Left ventricle myocardium inferior (tissue), 1 donor: Measurements from ENCODE around the gene S100A2. TPM values are rescaled to one million over a fixed set of nuclear protein-coding genes. Genes with fewer than 3 reads are reported as not detected.
A peak's percentile ranks its signal among the peaks of the same experiment; 100 is the strongest.

Experiments
- DNase-seq: peaks from one replicate; pipeline ENCODE4 v3.0.0-alpha.2; 2020
- H3K27ac ChIP-seq: fragments of 200-600 bp; replicated peaks from 2 replicates; pipeline ENCODE4 v1.8.0; 2021
- H3K27me3 ChIP-seq: fragments of 200-600 bp; 2 replicates; pipeline ENCODE4 v1.8.0; 2021; ENCODE audit warnings: low read depth
- H3K36me3 ChIP-seq: fragments of 200-600 bp; 2 replicates; pipeline ENCODE4 v1.8.0; 2021
- H3K4me1 ChIP-seq: fragments of 200-600 bp; 2 replicates; pipeline ENCODE4 v1.8.0; 2021
- H3K4me3 ChIP-seq: fragments of 200-600 bp; 2 replicates; pipeline ENCODE4 v1.8.0; 2021; ENCODE audit warnings: mild to moderate bottlenecking, moderate library complexity
- H3K9me3 ChIP-seq: fragments of 200-600 bp; replicated peaks from 2 replicates; pipeline ENCODE4 v1.8.0; 2021
- CTCF ChIP-seq: fragments of 200-600 bp; IDR thresholded peaks from 2 replicates; pipeline ENCODE4 v1.8.0; 2021; ENCODE audit warnings: antibody characterized with exemption, mild to moderate bottlenecking, borderline replicate concordance
- intact Hi-C: fragments of 100-400 bp; cut with micrococcal nuclease; formaldehyde crosslinking; loops from one replicate; pipeline ENCODE4 v1.11.0; 2022
- total RNA-seq: library from RNA; stranded (reverse); fragmentation: NEBNext Ultra II Directional; extraction: Animal tissue kit (Norgen Biotek cat#: 25700); gene quantifications from one replicate; pipeline ENCODE4 v1.2.1, GENCODE V29; 2021
- donor health status: DM: no; HTN: yes; CAD: no; lungs with severe emphysema.

Gene S100A2
- total RNA-seq, 1 donor from 2014 or later = 2.7 TPM

- H3K4me1 ChIP-seq = peaks cover 12% of the 10 kb centered on the region
- H3K27ac ChIP-seq = no peak overlapping the region
- no peak for DNase-seq
- H3K27me3 ChIP-seq = no peaks in the 10 kb centered on the region
- no peak overlapping the region for H3K4me3 ChIP-seq
- no peaks in the 10 kb centered on the region for H3K36me3 ChIP-seq
- H3K9me3 ChIP-seq = no peaks in the 10 kb centered on the region
- TF ChIP-seq CTCF = no peak
- intact Hi-C loops = loop anchor here (10.0 kb wide), 1 partner anchor 46 kb away; the partner anchor contains the start of gene S100A2
Observed at GRCh38 chr1:153519242-153519641, 46.4 kb downstream of the S100A2 start.

DNA sequence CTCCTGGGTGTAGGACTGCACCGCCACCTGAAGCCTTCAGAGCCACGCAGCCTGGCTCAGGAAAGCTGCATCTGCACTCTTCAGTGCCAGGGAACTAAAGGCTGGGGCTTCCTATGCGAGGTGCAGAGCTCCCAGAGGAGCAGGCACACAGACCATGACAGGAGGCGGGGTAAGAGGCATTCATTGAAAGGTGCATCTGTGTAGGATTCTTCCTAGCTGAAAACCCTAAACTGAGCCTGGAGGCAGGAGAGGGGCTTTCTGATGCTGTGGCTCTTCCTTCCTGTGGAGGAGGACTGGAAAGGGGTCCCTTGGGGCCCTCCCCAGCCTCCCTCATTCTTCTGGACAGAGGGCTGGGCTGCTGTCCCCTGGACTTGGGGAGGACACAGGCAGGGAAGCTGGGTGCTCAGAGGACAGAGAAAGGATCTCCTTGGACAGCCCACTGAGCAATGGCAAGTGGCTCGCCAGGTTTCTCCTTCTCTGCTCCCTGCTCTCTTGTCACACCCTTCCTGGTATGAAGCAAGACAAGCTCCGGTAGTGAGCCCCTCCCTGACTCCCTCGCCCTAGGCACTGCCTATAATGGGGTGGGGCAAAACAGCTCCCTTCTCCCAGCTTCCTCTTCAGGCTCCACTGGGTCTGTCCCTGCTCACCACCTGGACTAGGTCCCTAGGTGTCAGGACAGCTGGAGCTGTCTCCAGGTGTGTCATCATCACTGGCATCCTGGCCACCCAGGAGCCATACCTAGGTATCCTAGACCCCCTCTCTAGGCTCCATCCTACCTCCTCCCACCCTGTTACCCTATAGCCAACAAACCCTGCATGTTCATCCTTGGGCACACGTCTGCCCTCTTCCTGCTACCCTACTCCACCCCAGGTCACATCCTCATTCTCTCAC, 49.9 kb downstream of the S100A2 start:
- H3K4me1 ChIP-seq = peaks cover 18% of the 10 kb centered on the region
- intact Hi-C loops = loop anchor here (10.0 kb wide), 1 partner anchor 49 kb away; the partner anchor contains the start of gene S100A2
- H3K4me3 ChIP-seq = no peak overlapping the region
- TF ChIP-seq CTCF = no peak
- no peaks in the 10 kb centered on the region for H3K27me3 ChIP-seq
- DNase-seq = no peak
- no peak overlapping the region for H3K27ac ChIP-seq
- H3K9me3 ChIP-seq = no peaks in the 10 kb centered on the region
- no peaks in the 10 kb centered on the region for H3K36me3 ChIP-seq

- no peaks in the 10 kb centered on the region for H3K27me3 ChIP-seq
- no peak for DNase-seq
- TF ChIP-seq CTCF = no peak
- H3K9me3 ChIP-seq = no peaks in the 10 kb centered on the region
- H3K36me3 ChIP-seq = no peaks in the 10 kb centered on the region
- peaks cover 18% of the 10 kb centered on the region for H3K4me1 ChIP-seq
- no peak overlapping the region for H3K27ac ChIP-seq
- intact Hi-C loops = loop anchor here (10.0 kb wide), 1 partner anchor 51 kb away; the partner anchor contains the start of gene S100A2
- H3K4me3 ChIP-seq = no peak overlapping the region
Observed at GRCh38 chr1:153513666-153514065, 52.0 kb downstream of the S100A2 start.

- Histone ChIP-seq H3K27me3 (no peaks in the 10 kb centered on the region), H3K27ac (no peak overlapping the region), H3K36me3 (no peaks in the 10 kb centered on the region), H3K4me3 (no peak overlapping the region), H3K4me1 (peaks cover 18% of the 10 kb centered on the region), H3K9me3 (no peaks in the 10 kb centered on the region)
- intact Hi-C loops = loop anchor here (10.0 kb wide), 1 partner anchor 52 kb away; the partner anchor contains the start of gene S100A2
- peak; percentile 19 for TF ChIP-seq CTCF
- no peak for DNase-seq
Observed at GRCh38 chr1:153513023-153513422, 52.6 kb downstream of the S100A2 start.

Other genes starting within 250 kb of the S100A2 start
- gene PGLYRP4, start 217.0 kb downstream of the S100A2 start, total RNA-seq = not detected
- gene S100A9, start 208.0 kb downstream of the S100A2 start, total RNA-seq = 62.2 TPM
- gene S100A12, start 190.2 kb downstream of the S100A2 start, total RNA-seq = 2.3 TPM
- gene S100A8, start 174.8 kb downstream of the S100A2 start, total RNA-seq = 26.6 TPM
- not detected for gene S100A7A, start 149.3 kb downstream of the S100A2 start, total RNA-seq
- gene S100A7, start 105.2 kb downstream of the S100A2 start, total RNA-seq = not detected
- gene S100A6, start 29.9 kb downstream of the S100A2 start, total RNA-seq = 336 TPM
- gene S100A5, start 24.9 kb downstream of the S100A2 start, total RNA-seq = not detected
- gene S100A4, start 20.0 kb downstream of the S100A2 start, total RNA-seq = 137 TPM
- 0.36 TPM for gene S100A3, start 16.6 kb downstream of the S100A2 start, total RNA-seq
- 38.8 TPM for gene S100A16, start 47.3 kb upstream of the S100A2 start, total RNA-seq
- 6.5 TPM for gene S100A14, start 50.5 kb upstream of the S100A2 start, total RNA-seq
- 131 TPM for gene S100A13, start 61.7 kb upstream of the S100A2 start, total RNA-seq
- gene S100A1, start 62.6 kb upstream of the S100A2 start, total RNA-seq = 2,012 TPM
- 75.5 TPM for gene CHTOP, start 68.2 kb upstream of the S100A2 start, total RNA-seq
- 67.0 TPM for gene SNAPIN, start 92.9 kb upstream of the S100A2 start, total RNA-seq
- gene ILF2, start 105.1 kb upstream of the S100A2 start, total RNA-seq = 61.6 TPM
- gene NPR1, start 112.8 kb upstream of the S100A2 start, total RNA-seq = 10.4 TPM
- gene INTS3, start 162.2 kb upstream of the S100A2 start, total RNA-seq = 34.3 TPM
- 10.5 TPM for gene SLC27A3, start 209.6 kb upstream of the S100A2 start, total RNA-seq